Hematopoietic multipotent progenitor cell (in vitro differentiated cells): ENCODE data around the gene PTPRJ. TPM values are rescaled to one million over a fixed set of nuclear protein-coding genes. Genes with fewer than 3 reads are reported as not detected.
"Not testable (repeated sequence)": the region's sequence is repeated elsewhere in the genome, so short reads cannot be mapped to it uniquely, and the experiment has no call there.

ENCODE experiments used
- DNase-seq, 3 donors: peaks; one replicate each; pipeline ENCODE4 v3.0.0-alpha.2; 2011 to 2015; ENCODE audit warnings: low read depth in 2 of 3, low spot score in 2 of 3
- total RNA-seq: library from RNA; depleted of rRNA; stranded (reverse); fragments of >200 nt; gene quantifications from one replicate; pipeline ENCODE4 v1.2.3, GENCODE V29; 2012

The PTPRJ gene
- 2.2 TPM for total RNA-seq

DNA sequence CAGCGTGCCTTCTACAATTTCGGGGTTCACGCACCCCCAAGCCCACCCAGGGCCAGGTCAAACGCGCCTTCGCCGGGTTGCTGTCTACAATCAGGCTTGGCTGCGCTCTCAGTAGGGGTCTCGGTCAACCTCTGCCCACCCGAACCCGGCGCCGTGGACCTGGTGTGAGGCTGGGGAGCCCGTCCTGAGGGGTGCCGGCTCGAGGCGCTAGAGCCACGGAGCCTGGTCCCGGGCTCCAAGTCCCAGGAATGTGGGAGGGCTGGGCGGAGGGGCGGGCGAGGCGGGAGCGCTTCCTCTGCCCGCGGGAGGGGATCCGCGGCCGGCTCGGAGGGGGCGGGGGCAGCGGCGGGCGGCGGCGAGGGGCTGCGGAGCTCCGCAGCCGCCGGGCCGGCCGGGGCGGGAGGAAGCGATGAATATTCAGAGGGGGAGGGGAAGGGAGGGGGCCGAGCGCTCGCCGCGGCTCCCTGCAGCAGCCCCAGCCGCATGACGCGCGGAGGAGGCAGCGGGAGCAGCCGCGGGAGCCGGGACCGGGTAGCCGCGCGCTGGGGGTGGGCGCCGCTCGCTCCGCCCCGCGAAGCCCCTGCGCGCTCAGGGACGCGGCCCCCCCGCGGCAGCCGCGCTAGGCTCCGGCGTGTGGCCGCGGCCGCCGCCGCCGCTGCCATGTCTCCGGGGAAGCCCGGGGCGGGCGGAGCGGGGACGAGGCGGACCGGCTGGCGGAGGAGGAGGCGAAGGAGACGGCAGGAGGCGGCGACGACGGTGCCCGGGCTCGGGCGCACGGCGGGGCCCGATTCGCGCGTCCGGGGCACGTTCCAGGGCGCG lies at the start of gene PTPRJ:
PTPRJ (plus strand) TSS at position 472 of the 819 bp plus-strand sequence. CDS start 354 bp downstream, outside the sequence.
- peak; percentile 32 to 54 (median 41) for DNase-seq

DNA sequence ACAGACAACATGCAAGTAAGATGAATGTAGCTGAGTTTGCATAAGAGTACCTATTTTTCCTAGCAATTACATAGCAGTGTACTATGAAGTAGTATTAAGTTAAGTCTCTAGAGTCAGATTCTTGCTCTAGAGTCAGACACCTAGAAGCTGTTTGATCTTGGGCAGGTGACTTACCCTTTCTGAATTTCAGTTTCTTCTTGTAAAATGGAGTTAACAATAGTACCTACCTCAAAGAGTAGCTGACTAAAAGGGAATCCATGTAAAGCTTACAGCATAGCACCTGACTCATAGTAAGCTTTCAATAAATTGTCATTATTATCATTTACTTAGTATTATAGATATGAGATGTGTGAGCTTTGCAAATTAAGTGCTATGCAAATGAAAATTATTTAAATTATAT lies 47.8 kb upstream of the PTPRJ start:
- DNase-seq = no peak

DNA sequence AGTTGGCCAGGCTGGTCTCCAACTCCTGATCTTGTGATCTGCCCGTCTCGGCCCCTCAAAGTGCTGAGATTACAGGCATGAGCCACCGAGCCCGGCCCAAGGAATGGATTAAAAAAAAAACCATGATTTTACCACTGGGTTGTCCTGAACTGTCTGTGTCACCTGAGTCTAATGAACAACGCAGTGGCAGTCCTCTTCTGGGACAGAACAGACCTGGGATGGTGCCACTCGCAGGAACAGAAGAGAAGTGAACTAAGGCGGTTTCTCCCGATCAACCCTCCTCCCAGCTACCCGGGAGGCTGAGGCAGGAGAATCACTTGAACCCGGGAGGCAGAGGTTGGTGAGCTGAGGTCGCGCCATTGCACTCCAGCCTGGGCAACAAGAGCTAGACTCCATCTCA lies 46.6 kb upstream of the PTPRJ start:
- not testable (repeated sequence) for DNase-seq

DNA sequence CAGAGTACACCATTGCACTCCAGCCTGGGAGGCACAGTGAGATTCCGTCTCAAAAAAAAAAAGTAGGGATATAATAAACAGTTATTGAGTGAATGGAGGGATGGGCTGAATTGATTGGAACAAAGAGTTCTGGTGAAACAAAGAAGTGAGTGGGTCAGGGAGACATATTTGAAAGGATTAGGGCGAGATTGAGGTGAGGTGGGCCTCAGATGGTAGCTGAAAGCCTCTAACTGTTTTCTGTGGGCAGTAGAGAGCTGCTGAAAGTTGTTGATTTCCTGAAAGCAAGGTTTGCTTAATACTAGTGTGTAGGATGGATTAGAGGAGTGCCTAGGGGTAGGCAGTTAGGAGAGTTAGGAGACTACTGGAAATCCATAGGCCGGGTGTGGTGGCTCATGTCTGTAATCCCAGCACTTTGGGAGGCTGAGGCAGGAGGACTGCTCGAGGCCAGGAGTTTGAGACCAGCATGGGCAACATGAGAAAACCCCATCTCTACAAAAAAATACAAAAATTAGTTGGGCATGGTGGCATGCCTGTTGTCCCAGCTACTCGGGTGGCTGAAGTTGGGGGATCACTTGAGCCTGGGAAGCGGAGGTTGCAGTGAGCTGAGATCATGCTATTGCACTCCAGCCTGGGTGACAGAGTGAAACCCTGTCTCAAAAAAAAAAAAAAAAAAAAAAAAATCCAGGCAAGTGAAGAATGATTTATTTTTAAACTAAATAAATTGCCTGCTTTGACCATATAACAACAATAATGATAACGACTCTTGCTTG lies 41.4 kb upstream of the PTPRJ start:
- DNase-seq = no peak

DNA sequence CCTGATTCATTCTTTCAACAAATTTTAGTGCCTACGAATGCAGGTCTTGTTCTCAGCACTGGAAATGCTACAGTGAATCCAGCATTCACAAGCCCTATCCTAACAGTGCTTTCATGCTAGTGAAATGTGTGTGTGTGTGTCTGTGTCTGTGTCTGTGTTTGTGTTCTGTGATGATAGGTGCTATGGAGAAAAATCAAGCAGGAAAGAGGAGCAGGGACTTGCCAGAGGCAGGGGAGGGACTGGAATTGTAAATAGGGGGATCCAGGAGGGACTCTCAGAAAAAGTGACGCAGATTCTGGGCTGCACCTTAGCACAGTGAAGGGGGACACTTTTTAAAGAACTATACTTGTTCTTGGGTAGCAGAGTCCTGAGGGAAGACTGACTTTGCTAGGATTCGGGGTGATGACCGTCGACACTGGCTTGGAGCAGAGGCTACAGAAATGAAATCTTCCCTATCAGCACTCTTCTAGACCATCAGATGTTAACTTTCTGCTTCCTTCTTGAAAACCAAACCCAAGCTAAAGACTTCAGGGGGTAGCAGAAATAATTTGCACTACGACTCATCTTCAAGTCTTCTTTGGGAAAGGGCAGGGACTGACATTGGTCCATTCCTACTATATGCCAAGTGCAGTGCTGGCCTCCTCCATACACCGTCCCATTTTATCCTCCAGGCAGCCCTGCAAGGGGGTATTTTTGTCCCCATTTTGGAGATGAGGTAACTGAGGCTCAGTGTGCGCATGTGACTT lies 39.3 kb upstream of the PTPRJ start:
- no peak for DNase-seq

DNA sequence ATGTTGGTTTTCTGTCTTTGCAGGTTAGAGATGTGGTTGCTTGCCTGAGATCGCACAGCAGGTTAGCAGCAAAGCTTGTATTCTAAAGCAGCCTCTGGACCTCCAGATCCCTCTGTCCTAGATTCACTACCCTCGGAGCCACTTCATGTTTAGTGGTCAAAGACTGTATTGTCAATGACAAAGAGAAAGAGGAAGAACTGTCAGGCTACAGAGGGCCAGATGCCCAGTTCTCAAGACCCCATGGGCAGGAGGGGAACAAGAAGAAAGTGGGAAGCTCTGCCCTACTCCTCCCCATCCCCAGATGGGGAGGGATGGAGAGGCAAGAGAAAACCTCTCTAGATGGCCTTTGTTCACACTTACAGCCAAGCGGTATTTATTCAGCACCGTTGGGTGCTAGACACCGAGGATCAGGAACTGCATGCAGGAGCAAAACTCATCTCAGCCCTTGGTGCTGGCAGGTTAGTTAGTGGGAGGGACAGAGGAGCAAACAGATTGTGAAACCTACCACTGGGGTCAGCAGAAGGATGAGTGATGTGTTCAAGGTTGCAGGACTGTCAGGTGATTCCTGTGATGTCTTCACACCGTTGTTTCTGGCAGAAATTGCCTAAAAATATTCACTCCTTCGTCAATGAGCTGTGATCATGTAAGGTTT lies 38.3 kb upstream of the PTPRJ start:
- DNase-seq = no peak

DNA sequence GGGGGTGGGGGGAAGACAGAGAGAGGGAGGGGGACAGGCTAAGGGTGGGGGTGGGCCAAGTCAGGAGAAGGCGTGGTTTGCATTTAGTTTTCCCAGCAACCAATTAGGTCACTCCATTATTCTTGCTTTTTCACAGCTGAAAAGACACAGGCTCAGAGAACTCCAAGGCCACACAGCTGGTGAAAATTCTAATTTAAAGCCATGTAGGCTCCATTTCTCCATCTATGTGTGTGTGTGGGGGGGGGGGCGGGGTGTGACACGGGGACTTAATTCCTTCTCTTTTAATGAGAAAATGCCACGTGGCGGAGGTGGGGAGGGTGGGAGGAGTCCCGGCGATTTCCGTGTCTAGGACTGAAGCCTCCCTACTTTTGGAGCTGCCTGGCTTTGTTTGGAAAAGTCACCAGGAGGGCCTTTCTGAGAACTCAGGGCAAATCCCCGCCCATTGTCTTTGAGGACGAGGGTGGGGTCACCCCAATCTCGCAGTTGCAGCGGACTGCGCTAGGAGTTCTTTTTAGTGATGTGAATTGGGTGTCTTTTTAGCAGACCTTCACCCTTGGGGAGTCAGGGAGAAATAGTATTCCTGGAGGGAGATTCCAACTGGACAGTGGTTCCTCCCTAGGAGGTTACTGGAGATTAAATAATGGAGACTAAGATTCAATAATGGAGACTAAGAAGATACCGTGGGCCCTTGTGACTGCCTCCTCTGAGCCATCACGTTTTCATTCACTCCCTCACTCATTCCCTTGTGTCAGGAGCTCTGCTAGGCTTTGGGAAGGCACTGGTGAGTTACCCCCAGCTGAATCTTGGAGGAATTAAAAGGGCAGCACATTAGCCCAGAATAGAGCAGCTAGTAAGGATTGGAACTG lies 36.4 kb upstream of the PTPRJ start:
- no peak for DNase-seq

DNA sequence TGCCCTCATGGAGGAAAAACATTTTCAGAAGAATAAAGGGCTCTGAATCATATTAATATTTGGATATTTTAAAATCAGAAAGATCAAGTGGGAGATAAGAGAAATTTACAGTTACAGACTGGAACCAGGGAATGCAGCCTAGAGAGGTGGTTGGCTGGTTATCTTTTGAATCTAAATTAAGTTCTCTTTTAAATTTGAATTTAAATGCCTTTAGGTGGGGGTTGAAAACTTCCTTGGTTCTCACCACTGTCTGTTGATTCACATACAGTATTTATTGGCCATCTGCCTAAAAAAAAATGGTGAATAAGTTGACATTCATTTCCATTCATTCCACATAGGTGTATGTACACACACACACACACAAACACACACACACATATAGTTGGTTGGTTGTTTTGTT lies 35.7 kb upstream of the PTPRJ start:
- no peak for DNase-seq

DNA sequence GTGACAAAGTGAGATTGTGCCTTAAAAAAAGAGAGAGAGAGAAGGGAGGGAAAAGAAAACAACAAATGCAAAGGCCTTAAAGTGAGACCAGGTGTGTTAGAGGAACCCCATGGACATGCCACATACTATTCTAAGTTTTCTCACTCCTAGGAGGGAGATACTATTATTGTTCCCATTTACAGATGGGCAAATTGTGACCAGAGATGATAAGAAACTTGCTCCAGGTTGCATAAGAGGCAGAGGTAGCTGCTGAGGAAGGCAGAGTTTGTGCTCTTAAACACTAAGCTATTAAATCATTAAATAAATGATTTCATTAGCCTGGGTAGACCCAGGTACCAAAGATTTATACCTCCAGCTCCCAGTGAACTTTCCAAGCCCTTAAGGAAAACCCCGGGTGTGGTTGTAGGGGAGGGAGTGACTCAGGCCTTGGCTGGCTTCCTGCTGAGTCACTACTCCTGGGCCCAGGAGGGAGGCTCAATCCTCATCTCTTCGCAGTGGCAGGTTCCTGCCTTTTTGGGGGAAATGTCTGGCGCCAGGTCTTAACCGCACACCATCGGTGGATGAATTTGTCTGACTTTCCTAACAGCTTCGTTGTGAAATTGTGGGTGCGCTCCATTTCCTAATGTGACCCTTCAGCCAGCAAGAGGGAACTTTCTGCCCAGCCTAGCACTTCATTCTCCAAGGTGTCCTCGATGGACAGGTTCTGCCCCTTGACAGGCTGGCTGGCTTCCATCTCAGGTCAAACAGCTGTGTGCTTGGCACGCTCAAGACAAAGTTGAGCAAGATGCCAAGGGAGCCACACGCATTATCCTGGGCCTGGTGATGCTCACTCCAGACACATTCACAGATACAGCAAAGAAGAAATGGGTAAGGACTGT lies 33.4 kb upstream of the PTPRJ start:
- peak in 2 of 3 donors; percentile 75 to 89 for DNase-seq

DNA sequence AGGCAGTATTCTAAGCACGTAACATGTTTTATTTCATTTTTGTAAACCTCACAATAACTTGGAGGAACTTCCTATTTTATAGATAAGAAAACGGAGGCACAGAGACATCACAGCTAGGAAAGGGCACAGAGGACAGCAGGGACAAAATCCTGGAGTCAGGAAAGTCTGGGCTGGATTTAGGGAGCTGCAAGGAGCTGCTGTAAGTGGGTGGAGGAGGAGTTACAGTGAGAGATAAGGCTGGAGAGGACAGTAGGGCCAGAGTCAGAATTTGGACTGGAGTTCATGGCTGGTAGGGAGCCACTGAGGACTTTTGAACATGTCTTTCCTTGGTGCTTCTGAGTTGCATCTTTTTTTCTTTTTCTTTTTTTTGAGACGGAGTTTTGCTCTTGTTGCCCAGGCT lies 32.2 kb upstream of the PTPRJ start:
- DNase-seq = no peak

DNA sequence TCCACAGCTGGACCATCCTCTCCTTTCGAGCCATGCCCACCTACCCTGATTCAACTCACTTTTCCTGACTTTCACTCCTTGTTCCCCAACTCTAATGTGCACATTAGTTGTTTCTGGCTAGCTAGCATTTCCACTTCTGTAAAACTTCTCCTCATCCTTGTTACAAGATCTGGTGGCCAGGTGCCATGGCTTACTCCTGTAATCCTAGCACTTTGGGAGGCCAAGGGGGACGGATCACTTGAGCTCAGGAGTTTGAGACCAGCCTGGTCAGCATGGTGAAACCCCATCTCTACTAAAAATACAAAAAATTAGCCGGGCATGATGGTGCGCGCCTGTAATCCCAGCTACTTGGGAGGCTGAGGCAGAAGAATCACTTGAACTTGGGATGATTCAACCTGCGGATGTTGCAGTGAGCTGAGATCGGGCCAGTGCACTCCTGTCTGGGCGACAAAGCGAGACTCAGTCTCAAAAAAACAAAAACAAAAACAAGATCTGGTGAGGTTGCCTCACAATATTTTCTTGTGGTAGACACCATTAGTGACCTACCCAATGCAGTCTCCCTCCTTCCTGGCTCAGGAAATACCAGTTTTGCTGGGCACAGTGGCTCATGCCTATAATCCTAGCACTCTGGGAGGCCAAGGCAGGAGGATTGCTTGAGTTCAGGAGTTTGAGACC lies 31.2 kb upstream of the PTPRJ start:
- not testable (repeated sequence) for DNase-seq

DNA sequence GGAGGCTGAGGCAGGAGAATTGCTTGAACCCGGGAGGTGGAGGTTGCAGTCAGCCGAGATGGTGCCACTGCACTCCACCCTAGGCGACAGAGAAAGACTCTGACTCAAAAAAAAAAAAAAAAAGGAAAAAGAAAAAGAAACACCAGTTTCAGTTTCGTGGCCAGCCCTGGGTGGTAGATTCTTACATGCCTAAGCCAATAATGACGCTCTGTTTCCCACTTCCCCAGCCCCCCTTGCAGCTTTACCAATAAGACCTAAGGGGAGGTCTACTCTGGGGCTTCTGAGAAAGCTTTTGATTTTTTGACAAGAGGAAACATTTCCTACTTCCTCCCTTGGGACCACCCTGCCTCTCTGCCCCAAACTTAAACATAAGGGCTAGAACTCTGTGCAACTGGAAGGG lies 30.0 kb upstream of the PTPRJ start:
- DNase-seq = peak; percentile 13 to 81 (median 70)

DNA sequence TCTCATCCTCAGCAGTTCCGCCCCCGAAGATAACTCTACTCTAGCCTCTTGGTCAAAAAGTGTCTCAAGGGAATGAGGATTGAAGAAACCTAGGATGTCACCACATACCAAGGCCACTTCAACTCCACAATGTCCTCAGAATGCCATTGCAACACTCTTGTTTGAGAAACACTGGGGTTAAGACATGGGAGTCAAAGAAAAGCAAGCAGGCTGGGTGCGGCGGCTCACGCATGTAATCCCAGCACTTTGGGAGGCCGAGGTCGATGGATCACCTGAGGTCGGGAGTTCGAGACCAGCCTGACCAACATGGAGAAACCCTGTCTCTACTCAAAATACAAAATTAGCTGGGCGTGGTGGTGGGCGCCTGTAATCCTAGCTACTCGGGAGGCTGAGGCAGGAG lies 28.9 kb upstream of the PTPRJ start:
- DNase-seq = not testable (repeated sequence)

DNA sequence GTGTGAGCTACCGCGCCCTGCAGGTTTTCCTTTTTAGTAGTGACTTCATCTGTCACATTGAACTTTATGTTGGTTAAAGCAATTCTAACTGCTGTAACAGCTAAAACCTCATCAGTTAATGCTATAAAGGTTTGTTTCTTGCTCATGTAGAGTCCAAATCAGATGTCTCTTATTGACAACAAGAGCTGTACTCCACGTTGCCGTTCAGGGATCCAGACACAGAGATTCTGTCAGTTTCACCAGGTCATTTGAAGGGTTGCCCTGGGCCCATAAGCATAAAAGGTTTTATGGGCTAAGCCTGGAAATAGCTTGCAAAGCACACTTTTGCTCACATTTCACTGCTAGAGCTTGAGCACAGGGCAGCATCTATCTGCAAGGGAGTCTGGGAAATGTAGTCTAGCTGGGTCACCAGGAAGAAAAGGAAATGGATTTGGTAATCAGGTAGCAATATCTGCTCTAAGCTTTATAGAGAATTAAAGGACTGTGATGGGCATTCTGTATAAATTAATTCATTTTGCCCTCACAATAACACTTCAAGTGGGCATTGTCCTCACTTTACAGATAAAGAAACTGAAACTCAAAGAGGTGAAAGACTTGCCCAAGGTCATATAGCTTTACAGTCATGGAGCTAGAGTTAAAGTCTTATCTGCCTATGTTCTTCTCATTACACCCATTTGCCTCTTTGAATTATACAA lies 25.2 kb upstream of the PTPRJ start:
- no peak for DNase-seq

DNA sequence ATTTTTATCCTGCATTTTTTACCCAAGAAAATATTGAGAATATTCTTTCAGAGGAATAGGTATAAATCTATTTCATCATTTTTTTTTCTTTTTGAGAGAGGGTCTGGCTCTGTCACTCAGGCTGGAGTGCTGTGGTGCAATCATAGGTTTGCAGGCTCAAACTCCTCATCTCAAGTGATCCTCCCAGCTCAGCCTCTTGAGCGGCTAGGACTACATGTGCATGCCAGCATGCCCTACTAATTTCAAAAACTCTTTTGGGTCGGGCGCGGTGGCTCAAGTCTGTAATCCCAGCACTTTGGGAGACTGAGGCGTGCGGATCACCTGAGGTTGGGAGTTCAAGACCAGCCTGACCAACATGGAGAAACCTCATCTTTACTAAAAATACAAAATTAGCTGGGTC lies 20.3 kb upstream of the PTPRJ start:
- DNase-seq = no peak

DNA sequence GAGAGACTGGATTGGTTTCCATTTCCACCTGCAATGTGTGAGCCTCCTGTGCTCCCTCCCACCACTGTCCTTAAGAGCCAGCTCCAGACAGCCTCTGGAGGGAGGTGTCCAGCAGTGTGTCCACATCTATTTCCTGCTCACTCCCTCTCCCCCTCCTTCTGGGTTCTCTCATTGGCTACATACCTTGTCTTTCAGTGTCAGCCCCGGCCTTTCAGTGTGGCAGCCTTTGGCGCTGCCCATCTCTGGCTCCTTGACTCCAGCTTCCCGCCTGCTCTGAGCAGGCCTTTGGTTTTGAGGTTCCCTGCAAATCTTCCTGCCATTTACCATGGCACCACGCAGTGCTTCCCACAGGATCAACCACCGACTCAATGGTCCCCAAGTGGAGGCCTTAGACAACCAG lies 19.0 kb upstream of the PTPRJ start:
- no peak for DNase-seq

DNA sequence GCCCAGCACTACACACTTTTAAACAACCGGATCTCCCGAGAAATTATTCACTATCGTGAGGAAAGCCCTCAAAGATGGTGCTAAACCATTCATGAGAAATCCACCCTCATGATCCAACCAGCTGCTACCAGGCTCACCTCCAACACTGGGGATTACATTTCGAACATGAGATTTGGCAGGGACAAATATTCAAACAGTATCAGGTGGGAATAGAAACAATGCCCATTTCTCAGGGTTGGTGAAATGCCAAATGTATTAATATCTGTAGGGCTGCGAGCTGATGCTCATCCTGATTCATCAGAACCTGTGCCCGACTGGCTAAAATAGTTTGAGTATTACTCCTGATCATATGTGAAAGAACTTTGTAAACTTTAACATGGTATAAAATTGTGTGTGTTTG lies 15.8 kb upstream of the PTPRJ start:
- DNase-seq = no peak
